Activated naive CD8-positive, alpha-beta T cell treated with anti-CD3 and anti-CD28 coated beads, Interleukin-2, amount 10 ng/mL, durations not matched to agents 7 days and 5 days (primary cell): ENCODE results near the gene PRDM16. TPM values are rescaled to one million over a fixed set of nuclear protein-coding genes. Genes with fewer than 3 reads are reported as not detected.

Source experiments
- ATAC-seq: fragments of 150-1000 bp; cut with Tn5 transposase; one replicate; pipeline ENCODE4 v1.10.0; 2021; ENCODE audit warnings: low read depth, moderate library complexity
- POLR2A ChIA-PET: fragments of 350-600 bp; sonication (Branson Sonifier 250); formaldehyde crosslinking; loops from one replicate; lab custom pipeline; 2021; ENCODE audit warnings: antibody characterized with exemption; lab: Charles Lee
- DNase-seq: peaks from one replicate; pipeline ENCODE4 v3.0.0; 2021
- H3K27ac Mint-ChIP-seq: one replicate; pipeline ENCODE4 v1.8.0; 2022; ENCODE audit warnings: mild to moderate bottlenecking, mixed read lengths
- H3K27me3 Mint-ChIP-seq: one replicate; pipeline ENCODE4 v1.8.0; 2022; ENCODE audit warnings: mild to moderate bottlenecking, moderate library complexity, mixed read lengths
- H3K36me3 Mint-ChIP-seq: one replicate; pipeline ENCODE4 v1.8.0; 2021; ENCODE audit warnings: mild to moderate bottlenecking, mixed read lengths
- H3K4me1 Mint-ChIP-seq: one replicate; pipeline ENCODE4 v1.8.0; 2021; ENCODE audit warnings: mixed read lengths
- H3K4me3 Mint-ChIP-seq: one replicate; pipeline ENCODE4 v1.8.0; 2022; ENCODE audit warnings: mild to moderate bottlenecking, moderate library complexity, mixed read lengths
- H3K9me3 Mint-ChIP-seq: one replicate; pipeline ENCODE4 v1.8.0; 2021; ENCODE audit warnings: mixed read lengths
- total RNA-seq, 2 experiments: library from RNA; stranded (reverse); gene quantifications; one replicate each; pipeline ENCODE4 v1.2.3, GENCODE V29; 2021

Gene PRDM16
- total RNA-seq, 2 experiments from 2014 or later: not detected

DNA sequence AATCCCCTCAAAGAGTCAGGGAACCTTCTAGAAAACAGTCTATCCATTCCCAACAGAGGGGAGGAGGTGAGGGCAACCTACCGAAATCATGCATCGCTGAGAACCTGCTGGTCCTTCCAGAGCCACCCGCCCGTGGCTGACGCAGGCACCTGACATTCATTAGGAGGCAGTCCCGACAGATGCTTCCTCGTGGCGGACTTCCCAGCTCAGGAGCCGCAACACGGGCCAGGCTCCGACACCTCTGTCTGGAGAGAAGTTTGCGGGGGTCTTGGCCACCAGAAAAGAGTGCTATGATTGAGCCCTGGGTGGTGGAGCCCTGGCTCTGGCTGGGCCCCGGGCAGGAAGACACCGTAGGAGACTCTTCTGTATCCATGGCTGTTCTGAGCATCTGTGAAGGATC lies 299.1 kb downstream of the PRDM16 start:
- H3K4me1 Mint-ChIP-seq: peaks cover 7% of the 10 kb centered on the region
- H3K27me3 Mint-ChIP-seq: peaks cover 18% of the 10 kb centered on the region
- H3K27ac Mint-ChIP-seq: no peak overlapping the region
- H3K9me3 Mint-ChIP-seq: peaks cover 2% of the 10 kb centered on the region
- no peaks in the 10 kb centered on the region for H3K36me3 Mint-ChIP-seq
- ATAC-seq (no peak), DNase-seq (no peak)
- H3K4me3 Mint-ChIP-seq: no peak overlapping the region
- POLR2A ChIA-PET: no interaction called here

DNA sequence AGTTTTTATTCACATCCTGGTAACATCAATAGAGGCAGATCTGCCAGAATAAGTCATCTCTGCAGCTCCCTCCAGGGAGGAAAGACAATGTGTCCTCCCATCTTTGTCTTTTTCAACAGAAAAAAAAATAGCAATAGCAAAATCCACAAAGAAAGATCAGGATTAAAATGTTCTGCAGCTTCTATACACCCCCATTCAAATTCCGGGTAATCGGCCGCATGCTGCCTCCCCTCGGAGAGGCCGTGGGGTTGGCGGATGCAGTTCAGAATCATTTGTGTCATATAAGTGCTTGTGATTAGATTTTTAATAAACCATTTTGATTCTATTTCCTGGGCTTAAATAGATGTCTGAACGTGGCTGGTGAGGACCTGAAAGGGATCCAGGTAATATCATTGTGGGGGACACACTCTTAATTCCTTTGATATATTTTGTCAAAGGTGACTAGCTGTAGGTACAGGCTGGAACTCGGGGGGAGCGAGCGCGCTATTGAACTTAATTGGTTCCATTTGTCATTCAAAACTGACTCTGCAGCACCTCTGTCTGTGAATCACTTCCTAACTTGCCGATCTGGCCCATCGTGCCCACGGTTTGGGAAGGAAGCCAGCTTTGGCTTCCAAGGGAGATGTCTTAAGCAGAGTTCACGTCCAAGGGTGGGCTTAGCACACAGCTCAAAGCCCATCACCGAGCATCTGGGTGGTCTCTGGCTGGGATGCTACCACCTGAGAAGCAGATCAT lies 299.9 kb downstream of the PRDM16 start:
- H3K27me3 Mint-ChIP-seq: peaks cover 18% of the 10 kb centered on the region
- H3K4me1 Mint-ChIP-seq: peaks cover 7% of the 10 kb centered on the region
- no peak overlapping the region for H3K27ac Mint-ChIP-seq
- no peak overlapping the region for H3K4me3 Mint-ChIP-seq
- ATAC-seq (no peak), DNase-seq (no peak)
- POLR2A ChIA-PET: no interaction called here
- no peaks in the 10 kb centered on the region for H3K36me3 Mint-ChIP-seq
- H3K9me3 Mint-ChIP-seq: peaks cover 2% of the 10 kb centered on the region

DNA sequence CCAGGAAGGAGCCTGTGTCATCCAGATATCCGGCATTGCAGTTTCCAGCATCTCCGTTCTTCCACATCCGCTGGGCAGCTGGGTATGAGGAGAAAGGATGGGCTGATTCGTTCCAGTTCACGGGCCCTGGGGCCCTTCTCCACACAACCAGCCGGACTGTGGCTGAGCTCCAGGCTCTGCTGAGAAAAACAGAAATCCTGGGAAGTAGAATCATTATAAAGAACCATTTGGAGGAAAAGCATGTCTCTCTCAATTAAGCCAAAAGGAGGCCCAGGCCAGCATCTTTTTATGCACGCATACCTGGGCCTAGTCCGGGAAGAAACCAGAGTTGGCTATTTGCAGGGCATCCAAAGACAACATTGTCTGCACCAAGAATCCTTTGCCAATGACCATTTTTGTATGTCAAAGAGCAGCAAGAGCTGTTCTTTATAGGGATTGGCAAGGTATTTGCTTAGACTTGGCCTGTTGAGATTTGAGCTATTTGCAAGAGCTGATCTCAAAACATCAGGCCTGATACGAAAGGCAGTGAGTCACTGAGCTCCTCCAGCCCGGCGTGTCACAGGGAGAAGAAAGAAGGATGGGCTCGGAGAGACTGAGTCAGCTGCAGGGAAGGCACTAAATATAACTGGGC lies 300.6 kb downstream of the PRDM16 start:
- ATAC-seq: no peak
- Mint-ChIP-seq H3K27ac (no peak overlapping the region), H3K27me3 (peaks cover 18% of the 10 kb centered on the region), H3K36me3 (no peaks in the 10 kb centered on the region), H3K4me3 (no peak overlapping the region), H3K9me3 (peaks cover 2% of the 10 kb centered on the region), H3K4me1 (peaks cover 7% of the 10 kb centered on the region)
- POLR2A ChIA-PET: no interaction called here
- no peak for DNase-seq

DNA sequence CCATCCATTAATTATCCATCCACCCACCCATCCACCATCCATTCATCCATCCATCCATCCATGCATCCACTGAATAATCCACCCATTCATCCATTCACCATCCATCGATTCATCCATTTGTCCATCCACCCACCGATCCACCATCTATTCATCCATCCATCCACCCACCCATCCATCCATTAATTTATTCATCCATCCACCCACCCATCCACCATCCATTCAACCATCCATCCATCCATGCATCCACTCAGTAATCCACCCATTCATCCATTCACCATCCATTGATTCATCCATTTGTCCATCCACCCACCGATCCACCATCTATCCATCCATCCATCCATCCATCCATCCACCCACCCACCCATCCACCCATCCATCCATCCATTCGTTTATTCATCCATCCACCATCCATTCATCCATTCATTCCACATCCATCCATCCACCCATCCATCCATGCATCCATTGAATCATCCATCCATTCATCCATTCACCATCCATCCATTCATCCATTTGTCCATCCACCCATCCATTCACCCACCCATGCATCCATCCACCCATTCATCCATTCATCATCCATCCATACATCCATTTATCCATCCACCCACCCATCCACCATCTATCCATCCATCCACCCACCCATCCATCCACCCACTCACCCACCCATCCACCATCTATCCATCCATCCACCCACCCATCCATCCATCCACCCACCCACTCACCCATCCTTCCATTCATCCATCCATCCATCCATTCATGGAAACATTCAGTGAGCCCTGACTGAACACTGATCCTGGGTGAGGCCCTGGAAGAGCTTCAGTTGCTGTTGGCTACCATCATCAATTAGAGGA lies 302.1 kb downstream of the PRDM16 start:
- Mint-ChIP-seq H3K4me3 (no peak overlapping the region), H3K4me1 (peaks cover 7% of the 10 kb centered on the region), H3K27ac (no peak overlapping the region), H3K36me3 (no peaks in the 10 kb centered on the region), H3K9me3 (peaks cover 2% of the 10 kb centered on the region), H3K27me3 (peaks cover 15% of the 10 kb centered on the region)
- POLR2A ChIA-PET: no interaction called here
- ATAC-seq (no peak), DNase-seq (no peak)

DNA sequence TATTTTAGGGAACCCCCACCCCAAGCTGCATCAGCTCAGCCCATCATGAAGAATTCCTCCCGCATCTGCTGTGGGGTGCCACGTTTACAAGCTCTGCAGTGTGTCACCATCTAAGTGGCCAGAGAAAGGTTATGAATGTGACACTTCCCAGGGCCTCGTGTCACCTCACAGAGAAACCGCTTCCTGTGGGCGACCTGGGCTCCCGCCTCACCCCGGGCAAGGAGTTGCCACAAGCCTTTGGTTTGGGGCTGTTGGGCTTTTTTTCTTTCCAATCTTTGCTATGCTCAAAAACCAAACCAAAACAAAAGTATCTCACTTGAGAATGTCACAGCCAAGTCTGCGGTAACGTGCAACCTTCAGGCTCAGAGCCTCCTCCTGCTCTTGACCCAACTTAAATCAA lies 303.3 kb downstream of the PRDM16 start:
- peaks cover 17% of the 10 kb centered on the region for H3K27me3 Mint-ChIP-seq
- POLR2A ChIA-PET: no interaction called here
- ATAC-seq: peak; percentile 63
- peak overlapping the region; percentile 20 for H3K4me3 Mint-ChIP-seq
- no peak overlapping the region for H3K27ac Mint-ChIP-seq
- H3K4me1 Mint-ChIP-seq: peaks cover 7% of the 10 kb centered on the region
- H3K9me3 Mint-ChIP-seq: peaks cover 2% of the 10 kb centered on the region
- peak; percentile 55 for DNase-seq
- H3K36me3 Mint-ChIP-seq: no peaks in the 10 kb centered on the region

DNA sequence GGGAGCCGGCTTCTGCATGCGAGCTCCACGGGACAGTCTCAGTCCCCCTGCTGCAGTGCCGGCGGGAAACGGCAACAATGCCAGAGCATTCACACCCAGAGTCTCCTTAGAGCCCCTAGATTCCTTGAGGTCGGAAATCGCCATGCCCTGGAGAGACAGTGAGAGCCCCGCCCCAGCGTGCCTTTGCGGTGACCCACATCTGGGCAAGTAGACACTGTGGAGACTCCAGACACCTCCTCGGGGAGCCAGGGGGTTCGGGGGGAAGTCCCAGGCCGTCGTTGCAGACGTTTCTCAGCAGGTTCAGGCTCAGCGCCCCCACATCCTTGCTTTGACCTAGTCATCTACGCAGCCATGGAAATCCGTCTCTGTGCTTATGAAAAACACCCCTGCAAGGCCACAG lies 304.2 kb downstream of the PRDM16 start:
- POLR2A ChIA-PET: no interaction called here
- DNase-seq: no peak
- Mint-ChIP-seq H3K9me3 (peaks cover 2% of the 10 kb centered on the region), H3K36me3 (no peaks in the 10 kb centered on the region), H3K27me3 (peaks cover 13% of the 10 kb centered on the region), H3K27ac (no peak overlapping the region), H3K4me1 (peaks cover 7% of the 10 kb centered on the region), H3K4me3 (no peak overlapping the region)
- ATAC-seq: no peak

DNA sequence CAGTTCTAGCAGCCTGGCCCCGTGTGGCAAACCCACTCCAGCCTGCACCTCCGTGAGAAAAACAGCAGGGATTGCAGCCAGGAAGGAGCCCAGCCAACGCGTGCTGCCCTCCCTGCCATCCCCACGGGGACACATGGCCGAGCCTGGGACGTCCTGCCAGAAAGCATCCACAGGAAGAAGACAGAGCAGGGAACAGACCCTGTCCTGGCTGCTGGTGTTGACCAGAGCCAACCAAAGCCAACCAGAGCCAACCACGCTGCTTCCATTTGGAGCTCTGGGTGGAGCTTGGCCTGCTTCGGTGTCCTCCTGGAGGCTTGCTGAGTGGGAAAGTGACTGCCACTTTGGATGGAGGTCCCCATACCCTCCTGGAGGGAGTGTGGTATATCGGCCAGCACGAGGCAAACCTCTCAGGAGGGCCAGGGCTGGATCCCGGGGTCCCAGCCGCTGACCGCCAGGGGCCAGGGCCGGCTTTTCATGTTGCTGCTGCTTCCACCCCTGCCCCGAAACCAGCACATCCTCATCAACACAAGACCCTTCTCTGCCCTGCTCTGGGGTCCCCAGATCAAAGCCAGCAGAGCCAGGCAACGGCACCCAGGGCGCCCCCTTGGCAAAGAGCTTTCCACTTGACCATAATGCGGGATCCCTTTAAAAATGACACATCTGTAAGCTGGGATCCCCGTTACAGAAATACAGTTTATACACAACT lies 304.9 kb downstream of the PRDM16 start:
- DNase-seq (no peak), ATAC-seq (no peak)
- peaks cover 7% of the 10 kb centered on the region for H3K4me1 Mint-ChIP-seq
- POLR2A ChIA-PET: no interaction called here
- H3K27me3 Mint-ChIP-seq: peaks cover 6% of the 10 kb centered on the region
- no peak overlapping the region for H3K27ac Mint-ChIP-seq
- H3K4me3 Mint-ChIP-seq: no peak overlapping the region
- no peaks in the 10 kb centered on the region for H3K36me3 Mint-ChIP-seq
- H3K9me3 Mint-ChIP-seq: peaks cover 2% of the 10 kb centered on the region

DNA sequence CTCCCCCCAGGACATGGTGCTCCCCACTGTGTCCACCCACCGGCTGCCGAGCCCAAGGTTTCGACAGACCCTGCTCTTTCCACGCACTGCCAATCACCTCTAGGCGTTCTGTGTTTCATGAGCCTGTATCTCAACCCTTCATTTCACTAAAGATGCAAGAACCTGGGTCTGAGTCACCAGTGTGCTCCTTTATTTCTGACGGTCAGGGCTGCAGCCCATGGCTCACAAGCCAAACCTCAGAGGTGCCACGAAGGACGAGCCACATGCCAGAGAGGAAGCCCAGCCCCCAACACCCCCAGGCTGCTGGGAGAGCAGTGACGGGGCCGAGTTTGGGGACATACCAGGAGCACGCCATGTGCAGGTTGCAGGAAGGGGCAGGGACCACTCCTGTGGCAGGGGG lies 306.2 kb downstream of the PRDM16 start:
- peaks cover 3% of the 10 kb centered on the region for H3K27me3 Mint-ChIP-seq
- no peak overlapping the region for H3K4me3 Mint-ChIP-seq
- no peak overlapping the region for H3K27ac Mint-ChIP-seq
- DNase-seq: no peak
- ATAC-seq: no peak
- H3K9me3 Mint-ChIP-seq: peaks cover 2% of the 10 kb centered on the region
- POLR2A ChIA-PET: no interaction called here
- peaks cover 7% of the 10 kb centered on the region for H3K4me1 Mint-ChIP-seq
- H3K36me3 Mint-ChIP-seq: no peaks in the 10 kb centered on the region

DNA sequence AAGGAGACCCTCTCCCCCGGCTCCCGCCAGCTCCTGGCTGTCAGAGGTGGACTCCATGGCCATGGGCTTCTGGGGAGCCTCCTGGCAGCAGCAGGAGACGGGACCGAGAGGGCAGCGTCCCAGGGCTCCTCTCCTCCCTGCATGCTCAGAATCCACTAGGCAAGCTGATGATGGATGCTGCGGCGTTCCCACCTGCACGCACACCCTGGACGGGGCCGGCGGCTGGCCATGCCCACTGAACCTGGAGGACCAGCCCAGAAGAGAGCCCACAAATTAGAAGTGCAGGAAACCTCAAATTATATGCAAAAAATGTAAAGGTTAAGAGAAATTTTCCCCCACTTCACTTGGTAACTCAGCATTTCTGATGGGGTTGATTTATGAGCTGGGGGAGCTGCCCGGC lies 308.2 kb downstream of the PRDM16 start:
- Mint-ChIP-seq H3K27ac (no peak overlapping the region), H3K27me3 (peaks cover 3% of the 10 kb centered on the region), H3K9me3 (no peaks in the 10 kb centered on the region), H3K4me1 (peaks cover 7% of the 10 kb centered on the region), H3K4me3 (no peak overlapping the region), H3K36me3 (no peaks in the 10 kb centered on the region)
- POLR2A ChIA-PET: no interaction called here
- DNase-seq (no peak), ATAC-seq (no peak)

DNA sequence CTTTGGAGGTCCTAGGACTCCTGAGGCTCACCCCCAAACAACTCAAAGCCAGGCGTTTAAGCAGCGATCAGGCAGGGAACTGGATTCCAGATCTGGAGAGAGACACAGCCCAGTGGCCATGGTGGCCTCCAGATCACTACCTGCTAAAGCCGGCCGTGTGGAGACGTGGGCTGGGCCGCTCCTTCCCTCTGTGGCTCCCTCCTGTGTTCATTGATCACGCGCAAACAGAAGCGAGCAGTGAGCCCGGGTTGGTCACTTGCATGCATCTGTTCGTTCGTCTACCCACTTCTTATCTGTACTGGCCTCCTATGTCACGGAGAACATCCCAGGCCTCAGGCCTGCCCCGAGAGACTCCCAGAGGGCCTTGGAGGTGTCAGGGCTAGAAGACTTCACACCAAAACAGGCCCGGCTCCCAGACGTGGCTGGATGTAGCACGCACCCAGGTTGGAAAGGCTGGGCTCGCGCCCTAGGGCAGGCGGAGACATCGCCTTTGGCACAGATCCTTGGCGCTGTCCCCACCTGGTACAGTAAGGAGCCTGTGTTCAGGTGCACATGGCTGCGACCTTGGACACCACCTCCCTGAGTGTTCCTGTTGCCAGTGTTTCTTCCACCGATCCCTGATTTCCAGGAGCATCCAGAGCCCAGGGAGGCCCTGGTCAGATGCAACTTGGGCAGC lies 308.7 kb downstream of the PRDM16 start:
- Mint-ChIP-seq H3K27me3 (peaks cover 3% of the 10 kb centered on the region), H3K4me3 (no peak overlapping the region), H3K36me3 (no peaks in the 10 kb centered on the region), H3K9me3 (no peaks in the 10 kb centered on the region), H3K27ac (no peak overlapping the region), H3K4me1 (peaks cover under 1% of the 10 kb centered on the region)
- no peak for ATAC-seq
- POLR2A ChIA-PET: no interaction called here
- no peak for DNase-seq

DNA sequence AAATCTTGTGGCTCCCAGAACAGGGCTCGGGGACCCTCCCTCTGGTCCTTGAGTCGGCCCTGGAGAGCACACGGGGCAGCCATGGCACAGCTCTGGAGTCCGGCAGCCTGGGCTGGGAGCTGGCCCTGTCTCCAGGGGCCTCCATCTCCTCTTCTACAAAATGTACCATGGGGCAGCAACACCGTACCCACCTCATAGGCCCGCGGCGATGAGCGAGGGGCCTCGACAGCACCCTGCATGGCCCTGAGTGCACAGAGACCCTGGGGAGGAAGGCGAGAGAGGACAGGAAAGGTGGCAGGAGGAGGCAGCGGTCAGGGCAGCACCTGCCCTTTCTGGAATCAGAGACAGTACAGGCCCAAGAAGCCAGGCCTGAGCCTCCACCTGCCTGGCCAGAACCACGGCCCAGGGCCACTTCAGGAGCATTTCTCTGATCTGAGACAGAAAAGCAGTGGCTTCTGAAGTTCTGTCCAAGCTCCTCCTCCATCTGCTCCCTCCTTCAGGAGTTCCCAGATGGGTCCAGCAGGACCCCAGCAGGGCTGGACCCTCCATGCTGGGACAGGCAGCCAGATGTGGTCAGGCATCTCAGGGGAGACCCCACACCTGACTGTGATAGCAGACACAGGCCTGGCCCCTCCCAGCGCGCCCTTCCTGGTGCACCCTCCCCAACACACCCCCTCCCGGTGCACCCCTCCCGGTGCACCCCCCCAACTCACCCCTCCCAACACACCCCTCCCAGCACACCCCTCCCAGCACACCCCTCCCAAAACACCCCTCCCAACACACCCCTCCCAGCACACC lies 309.6 kb downstream of the PRDM16 start:
- ATAC-seq: no peak
- Mint-ChIP-seq H3K4me1 (no peaks in the 10 kb centered on the region), H3K27ac (no peak overlapping the region), H3K36me3 (no peaks in the 10 kb centered on the region), H3K9me3 (no peaks in the 10 kb centered on the region), H3K4me3 (no peak overlapping the region), H3K27me3 (peaks cover 3% of the 10 kb centered on the region)
- DNase-seq: no peak
- POLR2A ChIA-PET: no interaction called here

DNA sequence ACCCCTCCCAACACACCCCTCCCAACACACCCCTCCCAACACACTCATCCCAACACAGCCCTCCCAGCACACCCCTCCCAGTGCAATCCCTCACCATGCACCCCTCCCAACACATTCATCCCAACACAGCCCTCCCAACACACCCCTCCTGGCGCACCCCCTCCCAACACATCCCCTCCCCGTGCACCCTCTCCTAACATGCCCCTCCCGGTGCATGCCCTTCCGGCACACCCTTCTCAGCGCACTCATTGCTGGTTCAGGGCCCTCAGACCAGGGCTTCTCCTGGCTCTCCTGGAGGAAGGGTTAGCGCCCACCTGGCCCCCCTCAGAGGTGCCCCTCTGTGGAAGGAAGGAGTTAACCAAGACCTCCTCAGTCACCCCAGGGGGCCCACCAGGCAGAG lies 310.9 kb downstream of the PRDM16 start:
- Mint-ChIP-seq H3K36me3 (no peaks in the 10 kb centered on the region), H3K4me3 (no peak overlapping the region), H3K4me1 (no peaks in the 10 kb centered on the region), H3K9me3 (no peaks in the 10 kb centered on the region), H3K27me3 (peaks cover 3% of the 10 kb centered on the region), H3K27ac (no peak overlapping the region)
- DNase-seq: no peak
- ATAC-seq: no peak
- POLR2A ChIA-PET: no interaction called here
